NT2/D1 (cell line): ENCODE results near the gene NT5DC4.

ENCODE experiments used
- DNase-seq: peaks from one replicate; pipeline ENCODE4 v3.0.0-alpha.2; 2011; ENCODE audit warnings: low read depth, low spot score
- H3K27me3 ChIP-seq: 2 replicates; pipeline ENCODE4 v1.6.0; 2011; ENCODE audit warnings: mild to moderate bottlenecking; ENCODE audit not compliant: insufficient read length, insufficient read depth
- H3K36me3 ChIP-seq: 2 replicates; pipeline ENCODE4 v1.6.1; 2011; ENCODE audit warnings: mild to moderate bottlenecking, low read length, mixed read lengths; ENCODE audit not compliant: insufficient read depth, insufficient read length
- H3K4me1 ChIP-seq: 2 replicates; pipeline ENCODE4 v1.5.1; 2011; ENCODE audit not compliant: insufficient read depth, insufficient read length
- H3K4me3 ChIP-seq: 2 replicates; pipeline ENCODE4 v1.5.1; 2011; ENCODE audit warnings: low read depth; ENCODE audit not compliant: insufficient read length
- H3K9ac ChIP-seq: 2 replicates; pipeline ENCODE4 v1.6.0; 2011; ENCODE audit warnings: low read depth; ENCODE audit not compliant: insufficient read length
- H3K9me3 ChIP-seq: 2 replicates; pipeline ENCODE4 v1.5.1; 2011; ENCODE audit warnings: mild to moderate bottlenecking, low read length; ENCODE audit not compliant: insufficient read depth
- SUZ12 ChIP-seq: IDR thresholded peaks from 2 replicates; pipeline ENCODE4 v1.6.1; 2011; ENCODE audit not compliant: insufficient read length, insufficient read depth; ENCODE audit errors: extremely low read depth
- YY1 ChIP-seq: IDR thresholded peaks from 2 replicates; pipeline ENCODE4 v1.6.1; 2011; ENCODE audit not compliant: insufficient read length, insufficient read depth
- ZNF274 ChIP-seq: IDR thresholded peaks from 2 replicates; pipeline ENCODE4 v1.6.1; 2011; ENCODE audit warnings: mild to moderate bottlenecking, low read depth, low read length

NT5DC4 gene

GRCh38 chr2:112772911-112773475 lies 52.2 kb downstream of the NT5DC4 start:
- no peak overlapping the region for H3K4me3 ChIP-seq
- H3K9ac ChIP-seq, result no peak overlapping the region
- DNase-seq, result no peak
- TF ChIP-seq SUZ12 (no peak), ZNF274 (no peak), YY1 (no peak)
- H3K36me3 ChIP-seq, result no peaks in the 10 kb centered on the region
- no peaks in the 10 kb centered on the region for H3K27me3 ChIP-seq
- H3K4me1 ChIP-seq, result no peaks in the 10 kb centered on the region
- H3K9me3 ChIP-seq, result 0 out of 2 replicates have a peak, but pooled peaks cover 1% of the 10 kb centered on the region

- Histone ChIP-seq H3K27me3 (no peaks in the 10 kb centered on the region), H3K36me3 (no peaks in the 10 kb centered on the region), H3K9me3 (no peaks in the 10 kb centered on the region), H3K4me3 (no peak overlapping the region), H3K9ac (no peak overlapping the region), H3K4me1 (no peaks in the 10 kb centered on the region)
- TF ChIP-seq YY1, result no peak
- TF ChIP-seq SUZ12, result no peak
- TF ChIP-seq ZNF274, result no peak
- DNase-seq, result no peak
Observed at GRCh38 chr2:112773556-112773955, 52.7 kb downstream of the NT5DC4 start.

DNA sequence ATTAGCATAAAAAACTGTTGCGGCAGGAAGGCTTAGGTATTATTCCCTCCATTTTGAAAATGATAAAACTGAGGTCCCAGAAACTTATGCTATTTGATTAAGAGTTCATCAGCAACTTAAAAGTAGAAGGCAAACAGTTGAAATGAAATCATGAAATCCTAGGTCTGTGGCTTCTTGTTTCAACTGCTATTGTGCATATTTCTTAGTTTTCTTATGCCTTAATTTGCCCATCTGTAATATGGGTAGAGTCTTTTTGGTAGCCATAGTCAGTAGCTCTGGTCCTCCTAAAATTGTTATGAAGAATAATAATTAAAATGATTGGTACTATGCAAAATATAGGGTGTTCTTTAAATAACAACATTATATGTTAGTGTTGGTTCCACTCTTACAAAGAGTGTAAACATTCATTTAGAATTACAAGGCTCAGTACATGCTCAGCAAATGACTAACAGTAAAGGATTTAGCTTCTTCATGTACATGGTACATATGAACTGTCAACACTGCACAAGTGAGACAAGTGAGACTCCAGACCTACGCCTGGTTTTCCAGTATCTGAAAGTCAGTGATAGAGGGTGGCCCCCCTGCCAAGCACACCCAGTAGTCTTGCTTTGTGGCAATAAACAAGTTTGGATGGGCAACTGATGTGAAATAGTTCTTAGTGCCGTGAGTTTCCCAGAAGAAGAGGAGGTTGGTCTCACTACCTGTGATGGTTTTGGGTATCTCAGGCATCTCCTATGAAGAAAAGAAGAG lies 53.9 kb downstream of the NT5DC4 start:
- H3K36me3 ChIP-seq, result no peaks in the 10 kb centered on the region
- H3K4me3 ChIP-seq, result no peak overlapping the region
- no peaks in the 10 kb centered on the region for H3K27me3 ChIP-seq
- no peaks in the 10 kb centered on the region for H3K9me3 ChIP-seq
- TF ChIP-seq SUZ12 (no peak), ZNF274 (no peak), YY1 (no peak)
- no peak for DNase-seq
- H3K9ac ChIP-seq, result no peak overlapping the region
- no peaks in the 10 kb centered on the region for H3K4me1 ChIP-seq

GRCh38 chr2:112776113-112776512 lies 55.3 kb downstream of the NT5DC4 start:
- Histone ChIP-seq H3K4me3 (no peak overlapping the region), H3K9me3 (no peaks in the 10 kb centered on the region), H3K4me1 (no peaks in the 10 kb centered on the region), H3K36me3 (no peaks in the 10 kb centered on the region), H3K27me3 (no peaks in the 10 kb centered on the region), H3K9ac (no peak overlapping the region)
- no peak for TF ChIP-seq ZNF274
- no peak for TF ChIP-seq YY1
- TF ChIP-seq SUZ12, result no peak
- DNase-seq, result no peak

- no peak for TF ChIP-seq YY1
- H3K27me3 ChIP-seq, result no peaks in the 10 kb centered on the region
- no peak for DNase-seq
- no peaks in the 10 kb centered on the region for H3K4me1 ChIP-seq
- no peaks in the 10 kb centered on the region for H3K36me3 ChIP-seq
- H3K4me3 ChIP-seq, result no peak overlapping the region
- H3K9ac ChIP-seq, result no peak overlapping the region
- H3K9me3 ChIP-seq, result no peaks in the 10 kb centered on the region
Observed at GRCh38 chr2:112777036-112777435, 56.2 kb downstream of the NT5DC4 start.

- H3K9ac ChIP-seq, result no peak overlapping the region
- no peaks in the 10 kb centered on the region for H3K9me3 ChIP-seq
- TF ChIP-seq ZNF274 (no peak), SUZ12 (no peak), YY1 (no peak)
- no peaks in the 10 kb centered on the region for H3K36me3 ChIP-seq
- no peak overlapping the region for H3K4me3 ChIP-seq
- H3K27me3 ChIP-seq, result no peaks in the 10 kb centered on the region
- DNase-seq, result no peak
- peaks cover 2% of the 10 kb centered on the region for H3K4me1 ChIP-seq
Observed at GRCh38 chr2:112779598-112779997, 58.8 kb downstream of the NT5DC4 start.

- H3K4me3 ChIP-seq, result no peak overlapping the region
- H3K9me3 ChIP-seq, result no peaks in the 10 kb centered on the region
- no peak overlapping the region for H3K9ac ChIP-seq
- H3K27me3 ChIP-seq, result no peaks in the 10 kb centered on the region
- TF ChIP-seq SUZ12 (no peak), YY1 (no peak), ZNF274 (no peak)
- H3K36me3 ChIP-seq, result no peaks in the 10 kb centered on the region
- no peak for DNase-seq
- peaks cover 2% of the 10 kb centered on the region for H3K4me1 ChIP-seq
Observed at GRCh38 chr2:112782234-112782799, 61.5 kb downstream of the NT5DC4 start.
